ENCODE results near the gene C1orf116.

Gene C1orf116

DNA sequence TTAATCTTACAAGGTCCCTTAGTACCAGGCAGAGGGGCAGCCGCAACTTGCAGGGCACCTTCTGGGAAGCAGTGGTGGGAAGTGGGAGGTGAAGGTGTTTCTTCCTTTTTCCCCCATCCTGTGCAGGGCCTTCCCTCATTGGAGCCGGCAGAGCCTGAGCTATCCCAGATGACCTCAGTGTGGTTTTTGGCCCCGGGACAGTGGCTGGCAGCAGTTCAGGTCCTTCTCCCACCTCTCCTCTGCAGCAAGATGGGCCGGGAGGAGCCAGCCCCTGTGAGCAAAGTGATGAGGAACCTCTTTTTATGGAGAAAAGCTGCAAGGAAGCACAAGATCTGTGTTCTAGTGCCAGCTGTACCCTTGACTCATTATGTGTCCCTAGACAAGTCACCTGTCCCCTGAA is 27.3 kb upstream of the C1orf116 start:
- no peaks in the 10 kb centered on the region for H3K36me3 ChIP-seq
- no peaks in the 10 kb centered on the region for H3K4me1 ChIP-seq
- no peak overlapping the region for H3K4me3 ChIP-seq
- no peaks in the 10 kb centered on the region for H3K9me3 ChIP-seq
- no peak overlapping the region for H3K4me2 ChIP-seq
- TF ChIP-seq Cebpa-rat (IDR thresholded peaks at IDR 0.05), result no peak
- H3K9ac ChIP-seq, result no peak overlapping the region
- no peak overlapping the region for H3K27ac ChIP-seq
- H3K27me3 ChIP-seq, result no peaks in the 10 kb centered on the region
- H4K20me1 ChIP-seq, result no peaks in the 10 kb centered on the region

- no peak overlapping the region for H3K27ac ChIP-seq
- H3K4me1 ChIP-seq, result no peaks in the 10 kb centered on the region
- no peaks in the 10 kb centered on the region for H4K20me1 ChIP-seq
- no peak for TF ChIP-seq Cebpa-rat (IDR thresholded peaks at IDR 0.05)
- H3K4me2 ChIP-seq, result no peak overlapping the region
- no peaks in the 10 kb centered on the region for H3K27me3 ChIP-seq
- H3K9me3 ChIP-seq, result no peaks in the 10 kb centered on the region
- H3K36me3 ChIP-seq, result no peaks in the 10 kb centered on the region
- H3K9ac ChIP-seq, result no peak overlapping the region
- no peak overlapping the region for H3K4me3 ChIP-seq
Observed at GRCh38 chr1:207058878-207059867, 26.6 kb upstream of the C1orf116 start.

GRCh38 chr1:207058252-207058651 is 25.7 kb upstream of the C1orf116 start:
- H3K27ac ChIP-seq, result no peak overlapping the region
- H3K4me1 ChIP-seq, result no peaks in the 10 kb centered on the region
- peaks cover 4% of the 10 kb centered on the region for H3K9me3 ChIP-seq

GRCh38 chr1:207056673-207057072 is 24.1 kb upstream of the C1orf116 start:
- Histone ChIP-seq H3K27me3 (0 out of 2 replicates have a peak, but pooled peaks cover 5% of the 10 kb centered on the region), H3K36me3 (no peaks in the 10 kb centered on the region), H3K9me3 (peaks cover 19% of the 10 kb centered on the region), H3K9ac (no peak overlapping the region), H3K4me2 (no peak overlapping the region), H3K4me1 (no peaks in the 10 kb centered on the region), H4K20me1 (no peaks in the 10 kb centered on the region), H3K27ac (no peak overlapping the region), H3K4me3 (no peak overlapping the region)
- no peak for TF ChIP-seq Cebpa-rat (IDR thresholded peaks at IDR 0.05)

More at GRCh38 chr1:207058252-207058651, 25.7 kb upstream of the C1orf116 start:
- Histone ChIP-seq H3K27me3 (no peaks in the 10 kb centered on the region), H3K4me3 (no peak overlapping the region), H3K9ac (no peak overlapping the region), H3K36me3 (no peaks in the 10 kb centered on the region), H3K4me2 (no peak overlapping the region), H4K20me1 (no peaks in the 10 kb centered on the region)
- no peak for TF ChIP-seq Cebpa-rat (IDR thresholded peaks at IDR 0.05)

DNA sequence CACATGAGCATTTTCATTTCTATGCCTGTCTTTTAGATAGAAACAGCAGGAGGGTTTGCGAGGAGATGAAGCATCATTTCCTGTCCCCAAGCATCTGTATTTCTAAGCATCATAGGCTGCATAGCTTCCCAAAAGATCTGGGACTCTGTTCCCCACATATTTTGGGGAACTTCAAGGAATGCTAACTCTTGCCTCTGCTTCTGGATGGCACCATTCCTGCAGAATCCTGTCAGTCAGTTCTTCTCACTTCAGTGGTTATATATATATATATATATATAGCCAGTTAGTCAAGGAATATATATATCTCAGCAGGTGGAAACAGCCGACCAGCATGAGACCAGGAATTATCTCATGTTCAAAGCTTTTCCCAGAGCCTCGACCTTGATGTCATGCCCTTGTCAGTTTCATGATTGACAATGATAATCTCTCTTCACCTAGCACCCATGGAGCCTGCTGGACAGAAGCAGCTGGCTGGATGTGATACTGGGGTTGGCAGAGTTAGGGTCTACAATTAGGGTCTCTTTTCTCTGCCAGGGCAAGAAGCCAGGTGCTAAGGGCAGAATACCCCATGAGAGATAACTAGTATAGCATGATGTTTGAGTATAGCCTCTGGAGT is 22.9 kb upstream of the C1orf116 start:
- H3K4me3 ChIP-seq, result no peak overlapping the region
- no peak overlapping the region for H3K27ac ChIP-seq
- no peaks in the 10 kb centered on the region for H4K20me1 ChIP-seq
- peaks cover 13% of the 10 kb centered on the region for H3K27me3 ChIP-seq
- peaks cover 30% of the 10 kb centered on the region for H3K9me3 ChIP-seq
- TF ChIP-seq Cebpa-rat (IDR thresholded peaks at IDR 0.05), result no peak
- no peak overlapping the region for H3K4me2 ChIP-seq
- no peaks in the 10 kb centered on the region for H3K4me1 ChIP-seq
- H3K36me3 ChIP-seq, result no peaks in the 10 kb centered on the region
- H3K9ac ChIP-seq, result no peak overlapping the region

DNA sequence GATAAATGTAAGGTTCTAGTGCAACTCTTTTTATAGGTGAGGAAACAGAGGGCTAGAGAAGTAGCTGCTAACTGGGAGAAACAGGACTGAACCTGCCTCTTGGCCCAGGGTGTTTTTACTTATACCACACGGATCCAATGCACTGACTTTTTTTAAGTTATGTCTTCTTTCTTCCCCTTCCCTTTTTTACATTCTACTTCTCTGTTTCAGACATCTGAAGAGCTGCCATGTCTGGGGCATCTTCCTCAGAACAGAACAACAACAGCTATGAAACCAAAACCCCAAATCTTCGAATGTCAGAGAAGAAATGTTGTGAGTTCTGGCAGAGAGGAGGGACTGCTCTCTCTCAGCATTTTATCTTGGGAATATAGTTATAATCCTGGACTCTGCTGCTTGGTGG is 21.9 kb upstream of the C1orf116 start:
- Histone ChIP-seq H3K36me3 (no peaks in the 10 kb centered on the region), H3K4me3 (no peak overlapping the region), H3K4me1 (no peaks in the 10 kb centered on the region), H4K20me1 (no peaks in the 10 kb centered on the region), H3K27ac (no peak overlapping the region), H3K9ac (no peak overlapping the region), H3K4me2 (no peak overlapping the region), H3K27me3 (peaks cover 16% of the 10 kb centered on the region), H3K9me3 (peaks cover 33% of the 10 kb centered on the region)
- no peak for TF ChIP-seq Cebpa-rat (IDR thresholded peaks at IDR 0.05)

DNA sequence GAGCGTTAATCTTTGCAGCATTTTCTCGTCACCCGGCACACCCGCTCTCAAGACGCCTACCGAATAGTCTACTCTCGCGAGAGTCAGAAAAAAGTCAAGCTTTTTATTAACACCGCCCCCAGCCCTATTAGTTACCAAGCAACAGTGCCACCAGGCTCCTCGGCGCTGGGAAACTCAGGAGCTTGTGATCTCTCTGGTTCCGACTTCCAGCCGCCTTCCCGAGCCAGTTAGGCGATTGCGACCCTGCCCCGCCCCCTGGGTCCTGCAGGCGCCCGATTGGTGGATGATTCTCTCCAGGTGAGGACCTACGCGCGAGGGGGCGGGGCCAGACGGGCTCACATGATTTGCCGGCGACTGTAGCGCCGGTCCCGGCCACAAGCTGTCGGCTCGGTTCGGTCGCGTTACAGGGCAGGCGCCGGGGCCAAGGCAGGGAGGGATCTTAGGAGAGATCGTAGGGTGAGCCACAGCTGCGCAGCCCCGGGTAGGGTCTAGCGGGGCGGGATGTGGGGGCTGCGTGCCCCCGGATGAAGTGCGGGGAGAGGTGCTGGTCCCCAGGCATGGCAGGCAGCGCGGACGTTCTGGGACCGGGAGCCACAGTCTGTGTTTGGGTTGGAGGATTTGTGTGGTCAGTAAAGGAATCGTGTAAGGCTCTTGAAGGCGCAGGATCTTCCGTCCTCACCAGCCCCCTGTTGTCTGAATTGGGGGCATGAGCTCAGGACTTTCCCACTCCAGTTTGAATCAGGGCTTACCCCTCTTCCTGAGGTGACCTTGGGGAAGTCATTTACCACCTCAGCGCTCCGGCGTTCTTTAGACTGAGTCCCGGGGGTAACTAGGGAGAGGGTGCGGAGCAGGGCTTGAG is 20.6 kb upstream of the C1orf116 start, which contains the start of gene PFKFB2:
TSS of gene PFKFB2 (plus strand) at position 365 of the 859 bp plus-strand sequence. CDS start 1,443 bp downstream, outside the sequence.
- no peak within 1 kb of the TSS for H3K4me3 ChIP-seq
- H3K9ac ChIP-seq, result no peak within 1 kb of the TSS
- no peak for TF ChIP-seq Cebpa-rat (IDR thresholded peaks at IDR 0.05)
- H3K36me3 ChIP-seq, result no peaks in the 10 kb centered on the region
- H3K27me3 ChIP-seq, result peaks cover 16% of the 10 kb centered on the region
- H4K20me1 ChIP-seq, result no peaks in the 10 kb centered on the region
- H3K27ac ChIP-seq, result no peak within 1 kb of the TSS
- H3K9me3 ChIP-seq, result peaks cover 33% of the 10 kb centered on the region
- no peak within 1 kb of the TSS for H3K4me2 ChIP-seq
- no peaks in the 10 kb centered on the region for H3K4me1 ChIP-seq

GRCh38 chr1:207051191-207051943 is 18.8 kb upstream of the C1orf116 start, which contains the start of gene YOD1:
Gene YOD1, minus strand, starts transcription at chr1:207051208. Its CDS starts 178 bp downstream, at chr1:207051030.
- Histone ChIP-seq H4K20me1 (no peaks in the 10 kb centered on the region), H3K4me1 (no peaks in the 10 kb centered on the region), H3K27ac (no peak within 1 kb of the TSS), H3K36me3 (no peaks in the 10 kb centered on the region), H3K4me2 (no peak within 1 kb of the TSS), H3K4me3 (no peak within 1 kb of the TSS), H3K9me3 (peaks cover 33% of the 10 kb centered on the region), H3K9ac (no peak within 1 kb of the TSS), H3K27me3 (peaks cover 16% of the 10 kb centered on the region)
- no peak for TF ChIP-seq Cebpa-rat (IDR thresholded peaks at IDR 0.05)

Data from BLaER1 (cell line).